SK-N-SH treated with all-trans-retinoic acid at 6 μM for 48 hours (cell line): ENCODE measurements around the gene SCRN1.

Source experiments
- BACH2 ChIP-seq: fragments of 250-450 bp; sonication (Bioruptor Pico); IDR thresholded peaks from 2 replicates; pipeline ENCODE4 v1.9.0; 2021; ENCODE audit warnings: mild to moderate bottlenecking, borderline replicate concordance
- ESRRG ChIP-seq: fragments of 250-450 bp; sonication (Bioruptor Pico); IDR thresholded peaks from 2 replicates; pipeline ENCODE4 v1.6.1; 2021; ENCODE audit warnings: mild to moderate bottlenecking
- PPARA ChIP-seq: fragments of 250-450 bp; sonication (Bioruptor Pico); IDR thresholded peaks from 2 replicates; pipeline ENCODE4 v1.5.0; 2020; ENCODE audit warnings: mild to moderate bottlenecking, borderline replicate concordance
- RARB ChIP-seq: fragments of 250-450 bp; sonication (Bioruptor Pico); IDR thresholded peaks from 2 replicates; pipeline ENCODE4 v1.8.0; 2021; ENCODE audit warnings: mild to moderate bottlenecking, moderate library complexity
- TSHZ2 ChIP-seq: fragments of 250-450 bp; sonication (Bioruptor Pico); IDR thresholded peaks from 2 replicates; pipeline ENCODE4 v1.5.0; 2020; ENCODE audit warnings: mild to moderate bottlenecking, moderate library complexity
- ZC3H10 ChIP-seq: fragments of 250-450 bp; sonication (Bioruptor Pico); IDR thresholded peaks from 2 replicates; pipeline ENCODE4 v1.5.1; 2021; ENCODE audit warnings: mild to moderate bottlenecking, moderate library complexity
- ZFP3 ChIP-seq: fragments of 250-450 bp; sonication (Bioruptor Pico); IDR thresholded peaks from 2 replicates; pipeline ENCODE4 v1.5.0; 2020; ENCODE audit warnings: mild to moderate bottlenecking, moderate library complexity

GRCh38 chr7:30018451-30018850 lies 28.9 kb upstream of the SCRN1 start:
- no peak for TF ChIP-seq RARB
- no peak for TF ChIP-seq TSHZ2 (CRISPR knock-in tag)
- TF ChIP-seq ZC3H10 (CRISPR knock-in tag) = no peak
- no peak for TF ChIP-seq ESRRG (CRISPR knock-in tag)
- no peak for TF ChIP-seq PPARA
- TF ChIP-seq BACH2 = no peak
- TF ChIP-seq ZFP3 (CRISPR knock-in tag) = no peak
